ENCODE data around the gene SHISAL1. TPM values are rescaled to one million over a fixed set of nuclear protein-coding genes. Genes with fewer than 3 reads are reported as not detected.
"Not testable (repeated sequence)": the region's sequence is repeated elsewhere in the genome, so short reads cannot be mapped to it uniquely, and the experiment has no call there.

The SHISAL1 gene
- total RNA-seq, 1 experiment from 2014 or later: 2.9 TPM

GRCh38 chr22:44242946-44243724 lies 69.6 kb downstream of the SHISAL1 start:
- Histone ChIP-seq H2BK5ac (ENCODE audit: insufficient read length, low read length) (no peak overlapping the region), H3K4me2 (ENCODE audit: insufficient read depth, insufficient read length, low read length) (no peak overlapping the region), H3K79me2 (ENCODE audit: insufficient read depth, low read length) (no peaks in the 10 kb centered on the region), H3K14ac (ENCODE audit: insufficient read depth, low read length) (no peak overlapping the region), H4K5ac (ENCODE audit: insufficient read length, low read depth, low read length) (no peak overlapping the region), H3K9ac (ENCODE audit: extremely low read depth, insufficient read length, low read length) (no peak overlapping the region), H3T11ph (ENCODE audit: low read length) (no peak overlapping the region), H3K18ac (ENCODE audit: insufficient read length, low read depth, low read length) (no peak overlapping the region), H4K91ac (ENCODE audit: insufficient read length, low read depth, low read length) (no peak overlapping the region), H3K27me3 (ENCODE audit: insufficient read depth, low read length) (no peaks in the 10 kb centered on the region), H2BK15ac (ENCODE audit: low read depth, low read length) (no peak overlapping the region), H2AK5ac (ENCODE audit: insufficient read length, low read length) (no peak overlapping the region), H3K56ac (ENCODE audit: insufficient read length, low read depth, low read length) (no peak overlapping the region), H2BK12ac (ENCODE audit: insufficient read length, low read depth, low read length) (no peak overlapping the region), H3K27ac (ENCODE audit: insufficient read length, low read depth, low read length) (no peak overlapping the region), H3K4ac (ENCODE audit: low read depth, low read length) (no peak overlapping the region), H2BK120ac (ENCODE audit: low read depth, low read length, poor library complexity, severe bottlenecking) (no peak overlapping the region), H3K23me2 (ENCODE audit: insufficient read length, low read depth, low read length, poor library complexity, severe bottlenecking) (no peaks in the 10 kb centered on the region), H4K20me1 (ENCODE audit: control insufficient read depth, insufficient read depth, insufficient read length) (no peaks in the 10 kb centered on the region), H3K4me1 (ENCODE audit: insufficient read depth, low read length) (no peaks in the 10 kb centered on the region), H3K79me1 (ENCODE audit: insufficient read depth, low read depth, low read length, poor library complexity, severe bottlenecking) (no peaks in the 10 kb centered on the region), H4K8ac (replicated peaks; ENCODE audit: insufficient read length, low read depth, low read length) (no peak overlapping the region), H3K9me3 (ENCODE audit: control insufficient read depth, low read depth, low read length) (no peaks in the 10 kb centered on the region), H2AFZ (ENCODE audit: low read length) (no peak overlapping the region), H2BK20ac (ENCODE audit: low read depth, low read length, poor library complexity, severe bottlenecking) (no peak overlapping the region), H3K23ac (ENCODE audit: insufficient read length, low read depth, low read length) (no peak overlapping the region)
- peak; percentile 24 for DNase-seq
- peaks cover 7% of the 10 kb centered on the region in 2 experiments; a peak in 3 of 5 replicates for H3K9me3 Mint-ChIP-seq
- TF ChIP-seq CTCF (conservative IDR thresholded peaks at IDR 0.05): no peak
- H3K27me3 Mint-ChIP-seq (ENCODE audit: low read depth): peaks cover 3% of the 10 kb centered on the region
- no peak overlapping the region for H3K27ac Mint-ChIP-seq
- no peak overlapping the region for H3K4me3 Mint-ChIP-seq
- H3K4me1 Mint-ChIP-seq: peaks cover 0 to 4% of the 10 kb centered on the region in 2 experiments; a peak in 2 of 4 replicates
- peaks cover 0 to 1% (median 0%) of the 10 kb centered on the region in 3 experiments; a peak in 1 of 7 replicates for H3K36me3 Mint-ChIP-seq (ENCODE audit: insufficient read depth in 1 of 3, low read depth in 3 of 3)
- WGBS (ENCODE audit: extremely low coverage, insufficient read length, low lambda C conversion rate): no CpG with 5 or more reads among the region's 17 CpGs

GRCh38 chr22:44241121-44241520 lies 71.6 kb downstream of the SHISAL1 start:
- peaks cover 17 to 20% of the 10 kb centered on the region in 2 experiments for H3K9me3 Mint-ChIP-seq
- not testable (repeated sequence) for H3K79me1 ChIP-seq (ENCODE audit: insufficient read depth, low read depth, low read length, poor library complexity, severe bottlenecking); H3K79me2 ChIP-seq (ENCODE audit: insufficient read depth, low read length); H3K18ac ChIP-seq (ENCODE audit: insufficient read length, low read depth, low read length); H2AK5ac ChIP-seq (ENCODE audit: insufficient read length, low read length); H2AFZ ChIP-seq (ENCODE audit: low read length); H2BK12ac ChIP-seq (ENCODE audit: insufficient read length, low read depth, low read length); H3K4me1 Mint-ChIP-seq; H3K14ac ChIP-seq (ENCODE audit: insufficient read depth, low read length); H3K4me2 ChIP-seq (ENCODE audit: insufficient read depth, insufficient read length, low read length); H3K9ac ChIP-seq (ENCODE audit: extremely low read depth, insufficient read length, low read length); H2BK20ac ChIP-seq (ENCODE audit: low read depth, low read length, poor library complexity, severe bottlenecking); H3K27ac ChIP-seq (ENCODE audit: insufficient read length, low read depth, low read length); H3K36me3 Mint-ChIP-seq (ENCODE audit: insufficient read depth in 1 of 3, low read depth in 3 of 3); H3K23ac ChIP-seq (ENCODE audit: insufficient read length, low read depth, low read length); H3K27me3 Mint-ChIP-seq (ENCODE audit: low read depth); H3K4ac ChIP-seq (ENCODE audit: low read depth, low read length); H4K5ac ChIP-seq (ENCODE audit: insufficient read length, low read depth, low read length); H4K20me1 ChIP-seq (ENCODE audit: control insufficient read depth, insufficient read depth, insufficient read length); H2BK15ac ChIP-seq (ENCODE audit: low read depth, low read length); H3K56ac ChIP-seq (ENCODE audit: insufficient read length, low read depth, low read length); H2BK120ac ChIP-seq (ENCODE audit: low read depth, low read length, poor library complexity, severe bottlenecking); H3K27ac Mint-ChIP-seq; H3K4me3 Mint-ChIP-seq; H3K4me1 ChIP-seq (ENCODE audit: insufficient read depth, low read length); H3K9me3 ChIP-seq (ENCODE audit: control insufficient read depth, low read depth, low read length); H3T11ph ChIP-seq (ENCODE audit: low read length); H4K91ac ChIP-seq (ENCODE audit: insufficient read length, low read depth, low read length); DNase-seq; H3K23me2 ChIP-seq (ENCODE audit: insufficient read length, low read depth, low read length, poor library complexity, severe bottlenecking); H2BK5ac ChIP-seq (ENCODE audit: insufficient read length, low read length); H4K8ac ChIP-seq (replicated peaks; ENCODE audit: insufficient read length, low read depth, low read length); H3K27me3 ChIP-seq (ENCODE audit: insufficient read depth, low read length)
- no CpG with 5 or more reads among the region's 3 CpGs for whole genome bisulfite sequencing (ENCODE audit: extremely low coverage, insufficient read length, low lambda C conversion rate)
